Psoas muscle (tissue), 8 donors: ENCODE measurements around the gene TRAPPC5. TPM values are rescaled to one million over a fixed set of nuclear protein-coding genes. Genes with fewer than 3 reads are reported as not detected.

Source experiments
- ATAC-seq, 4 donors: fragments of 200-7000 bp; cut with Tn5 transposase; one replicate each; pipeline ENCODE4 v1.9.1; 2020; ENCODE audit warnings: moderate library complexity in 3 of 4, mild to moderate bottlenecking in 2 of 4
- DNase-seq, 2 donors: peaks; one replicate each; pipeline ENCODE4 v3.0.0-alpha.2; 2020
- H3K27ac ChIP-seq: fragments of 200-600 bp; one replicate; pipeline ENCODE4 v1.8.0; 2022
- H3K27me3 ChIP-seq, 3 donors: fragments of 200-600 bp in 1 of 3; one replicate each; pipeline versions ENCODE4 v1.6.1 to v1.8.0; 2013 to 2022; ENCODE audit warnings: low read length in 2 of 3, mild to moderate bottlenecking in 2 of 3, moderate library complexity in 1 of 3; ENCODE audit not compliant: insufficient read depth in 3 of 3
- H3K36me3 ChIP-seq, 2 donors: fragments of 200-600 bp in 1 of 2; one replicate each; pipeline versions ENCODE4 v1.6.1 to v1.8.0; 2013 to 2022; ENCODE audit warnings: low read depth in 1 of 2, mild to moderate bottlenecking in 1 of 2, moderate library complexity in 1 of 2; ENCODE audit not compliant: insufficient read depth in 1 of 2
- H3K4me1 ChIP-seq: fragments of 200-600 bp; one replicate; pipeline ENCODE4 v1.8.0; 2022
- H3K4me3 ChIP-seq: fragments of 200-600 bp; one replicate; pipeline ENCODE4 v1.8.0; 2022; ENCODE audit warnings: mild to moderate bottlenecking
- H3K9me3 ChIP-seq: fragments of 200-600 bp; one replicate; pipeline ENCODE4 v1.8.0; 2022
- WGBS, 3 donors: extraction: QIAGEN DNeasy Blood & Tissue Kit; methylation state at CpG; one replicate each; pipeline versions ENCODE4 v1.1.6 to v1.1.7; 2013; 5-methylcytosine and 5-hydroxymethylcytosine counted together
- intact Hi-C, 2 donors: fragments of 100-400 bp; cut with DNase I; formaldehyde crosslinking; loops; one replicate each; pipeline versions ENCODE4 v1.11.0 to v1.14.2; 2022
- polyA plus RNA-seq, 3 donors: library from polyadenylated mRNA; stranded (reverse); fragments of 200-250 nt; gene quantifications; one replicate each; pipeline ENCODE4 v1.2.3, GENCODE V29; 2013
- total RNA-seq, 4 donors: library from RNA; stranded (reverse); fragmentation: NEBNext Ultra II Directional in 2 of 4; extraction: Animal tissue kit (Norgen Biotek cat#: 25700) in 2 of 4; gene quantifications; one replicate each; pipeline versions ENCODE4 v1.2.1 to v1.2.4, GENCODE V29; 2021 to 2023
- TF ChIP-seq, protein P1 (sequence below): fragments of 200-600 bp; IDR thresholded peaks from one replicate; pipeline ENCODE4 v1.8.0; 2022; ENCODE audit warnings: antibody characterized with exemption
- donor health status: healthy with polysubstance abuse.
- donor health status: DM: no; HTN: no; CAD: no; lungs with moderate emphysema.
- donor health status: Bipolar disorder and iron deficiency.
- donor health status: healthy.
- donor health status: DM: yes; HTN: yes; CAD: no.
- donor health status: DM: no; HTN: no; CAD: no.
- donor health status: DM: no; HTN: no; CAD: no.
- donor health status: DM: yes; HTN: yes; CAD: no.

The TRAPPC5 gene
- total and polyA plus RNA-seq, 7 donors, result 40.6 to 164 (median 101) TPM

DNA sequence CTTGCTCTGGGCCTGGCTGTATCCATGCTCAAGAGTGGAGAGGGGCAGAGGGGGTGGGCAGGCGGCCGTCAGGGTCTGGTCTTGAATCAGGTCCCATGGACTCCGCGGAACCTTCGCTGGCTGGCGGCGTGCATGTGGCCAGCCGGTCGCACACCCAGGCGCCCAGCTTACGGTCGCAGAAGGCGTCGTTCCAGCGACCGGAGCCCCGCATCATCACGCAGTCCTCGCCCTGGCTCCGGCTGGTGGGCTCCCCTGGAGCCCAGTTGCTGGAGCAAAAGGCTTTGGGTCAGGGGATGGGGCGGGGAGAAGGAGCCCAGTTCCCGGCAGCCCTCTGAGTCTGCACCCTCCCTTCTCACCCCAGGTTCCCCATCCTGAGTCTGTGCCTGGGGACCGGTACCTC lies 8.5 kb downstream of the TRAPPC5 start:
- Histone ChIP-seq H3K9me3 (no peaks in the 10 kb centered on the region), H3K36me3 (peaks cover 0 to 3% of the 10 kb centered on the region in 2 donors), H3K4me1 (no peaks in the 10 kb centered on the region), H3K4me3 (no peak overlapping the region), H3K27me3 (peaks cover 0 to 10% (median 5%) of the 10 kb centered on the region in 3 donors), H3K27ac (no peak overlapping the region)
- intact Hi-C loops, result no loop called here
- TF ChIP-seq, protein P1, sequence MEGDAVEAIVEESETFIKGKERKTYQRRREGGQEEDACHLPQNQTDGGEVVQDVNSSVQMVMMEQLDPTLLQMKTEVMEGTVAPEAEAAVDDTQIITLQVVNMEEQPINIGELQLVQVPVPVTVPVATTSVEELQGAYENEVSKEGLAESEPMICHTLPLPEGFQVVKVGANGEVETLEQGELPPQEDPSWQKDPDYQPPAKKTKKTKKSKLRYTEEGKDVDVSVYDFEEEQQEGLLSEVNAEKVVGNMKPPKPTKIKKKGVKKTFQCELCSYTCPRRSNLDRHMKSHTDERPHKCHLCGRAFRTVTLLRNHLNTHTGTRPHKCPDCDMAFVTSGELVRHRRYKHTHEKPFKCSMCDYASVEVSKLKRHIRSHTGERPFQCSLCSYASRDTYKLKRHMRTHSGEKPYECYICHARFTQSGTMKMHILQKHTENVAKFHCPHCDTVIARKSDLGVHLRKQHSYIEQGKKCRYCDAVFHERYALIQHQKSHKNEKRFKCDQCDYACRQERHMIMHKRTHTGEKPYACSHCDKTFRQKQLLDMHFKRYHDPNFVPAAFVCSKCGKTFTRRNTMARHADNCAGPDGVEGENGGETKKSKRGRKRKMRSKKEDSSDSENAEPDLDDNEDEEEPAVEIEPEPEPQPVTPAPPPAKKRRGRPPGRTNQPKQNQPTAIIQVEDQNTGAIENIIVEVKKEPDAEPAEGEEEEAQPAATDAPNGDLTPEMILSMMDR, result no peak
- 15 to 27% (median 24%) methylated on average over 23 of the region's 23 CpGs for WGBS, 3 donors
- ATAC-seq, result no peak
- no peak for DNase-seq

DNA sequence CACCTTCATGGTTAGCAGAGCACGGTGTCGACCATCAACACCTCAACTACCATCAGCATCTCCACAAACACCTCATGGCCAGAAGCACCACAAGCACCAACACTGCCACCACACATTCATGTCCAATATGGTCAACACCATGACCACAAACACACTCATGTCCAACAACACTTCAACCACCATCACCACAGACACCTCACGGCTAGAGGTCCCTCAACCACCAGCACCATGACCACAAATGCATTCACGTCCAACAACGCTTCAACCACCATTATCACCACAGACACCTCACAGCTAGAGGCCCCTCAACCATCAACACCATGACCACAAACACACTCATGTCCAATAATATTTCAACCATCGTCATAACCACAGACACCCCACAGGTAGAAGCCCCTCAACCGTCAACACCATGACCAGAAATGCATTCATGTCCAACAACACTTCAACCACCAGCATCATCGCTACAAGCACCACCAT lies 10.2 kb downstream of the TRAPPC5 start:
- no peaks in the 10 kb centered on the region for H3K4me1 ChIP-seq
- no peaks in the 10 kb centered on the region for H3K9me3 ChIP-seq
- H3K27me3 ChIP-seq, result peaks cover 0 to 10% (median 5%) of the 10 kb centered on the region in 3 donors
- H3K4me3 ChIP-seq, result no peak overlapping the region
- WGBS, 3 donors, result 79 to 87% (median 83%) methylated on average over 8 of the region's 8 CpGs
- no peak overlapping the region for H3K27ac ChIP-seq
- TF ChIP-seq, protein P1, result no peak
- intact Hi-C loops, result no loop called here
- H3K36me3 ChIP-seq, result no peaks in the 10 kb centered on the region
- no peak for ATAC-seq
- no peak for DNase-seq

DNA sequence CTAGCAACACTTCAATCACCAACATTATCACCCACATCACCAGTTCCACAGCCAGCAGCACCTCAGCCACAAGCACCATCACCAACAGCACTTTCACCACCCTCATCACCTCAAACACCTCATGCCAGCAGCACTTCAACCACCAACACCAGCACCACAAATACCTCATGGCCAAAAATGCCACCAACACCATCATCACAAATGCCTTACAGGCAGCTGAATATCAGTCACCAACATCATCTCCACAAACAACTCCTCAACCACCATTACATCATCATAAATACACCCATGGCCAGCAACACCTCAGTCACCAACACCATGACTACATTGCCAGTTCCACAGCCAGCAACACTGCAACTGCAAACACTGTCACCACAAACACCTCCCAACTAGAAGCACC lies 10.9 kb downstream of the TRAPPC5 start:
- ATAC-seq, result no peak
- no peak overlapping the region for H3K4me3 ChIP-seq
- H3K4me1 ChIP-seq, result no peaks in the 10 kb centered on the region
- H3K27me3 ChIP-seq, result peaks cover 0 to 11% (median 6%) of the 10 kb centered on the region in 3 donors
- H3K36me3 ChIP-seq, result no peaks in the 10 kb centered on the region
- H3K9me3 ChIP-seq, result no peaks in the 10 kb centered on the region
- TF ChIP-seq, protein P1, result no peak
- intact Hi-C loops, result no loop called here
- DNase-seq, result no peak
- H3K27ac ChIP-seq, result no peak overlapping the region

DNA sequence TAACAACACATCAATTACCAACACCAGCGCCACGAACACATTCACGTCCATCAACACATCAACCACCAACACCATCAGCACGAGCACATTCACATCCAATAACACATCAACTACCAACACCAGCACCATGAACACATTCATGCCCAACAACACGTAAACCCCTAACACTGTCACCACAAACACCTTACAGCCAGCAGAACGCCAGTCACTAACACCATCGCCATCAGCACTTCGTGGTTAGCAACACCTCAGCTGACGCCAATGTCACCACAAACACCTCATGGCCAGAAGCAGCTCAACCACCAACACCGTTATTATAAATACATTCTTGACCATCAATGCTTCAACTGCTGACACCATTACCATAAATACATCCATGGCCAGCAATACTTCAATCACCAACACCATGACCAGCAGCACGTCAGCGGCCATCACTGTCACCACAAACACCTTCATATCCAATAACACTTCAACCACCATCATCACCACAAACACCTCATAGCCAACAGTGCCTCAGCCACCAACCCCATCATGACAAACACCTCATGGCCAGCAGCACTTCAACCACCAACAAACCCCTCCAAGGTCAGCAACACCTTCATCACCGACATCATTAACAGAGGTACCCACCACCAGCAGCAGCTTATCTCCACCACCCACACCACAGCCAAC lies 11.9 kb downstream of the TRAPPC5 start:
- Histone ChIP-seq H3K27ac (no peak overlapping the region), H3K9me3 (no peaks in the 10 kb centered on the region), H3K36me3 (no peaks in the 10 kb centered on the region), H3K4me3 (no peak overlapping the region), H3K4me1 (no peaks in the 10 kb centered on the region), H3K27me3 (peaks cover 0 to 17% (median 11%) of the 10 kb centered on the region in 3 donors)
- 69 to 74% (median 72%) methylated on average over 13 of the region's 13 CpGs for WGBS, 3 donors
- TF ChIP-seq, protein P1, result no peak
- ATAC-seq (no peak), DNase-seq (no peak)
- intact Hi-C loops, result no loop called here

DNA sequence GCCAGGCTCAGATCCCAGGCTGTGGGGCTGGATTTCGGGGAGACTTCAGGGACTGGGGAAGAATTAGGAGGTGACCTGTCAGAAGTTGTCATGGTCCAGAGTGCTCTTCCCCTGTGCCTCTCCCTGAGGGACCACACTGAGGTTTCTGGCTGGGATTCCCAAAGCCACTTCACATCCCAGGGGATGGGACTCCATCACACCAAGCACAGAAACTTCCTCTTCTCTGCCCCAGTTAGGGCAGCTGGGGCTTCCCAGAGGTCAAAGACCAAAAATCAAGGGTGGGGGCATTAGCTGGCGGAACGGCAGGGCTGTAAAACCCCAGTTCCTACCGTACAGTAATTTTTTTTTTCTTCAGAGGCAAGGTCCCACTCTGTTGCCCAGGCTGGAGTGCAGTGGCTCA lies 13.9 kb downstream of the TRAPPC5 start:
- H3K36me3 ChIP-seq, result no peaks in the 10 kb centered on the region
- no peak for DNase-seq
- WGBS, 3 donors, result 37 to 44% (median 42%) methylated on average over 4 of the region's 4 CpGs
- no peak for ATAC-seq
- H3K27ac ChIP-seq, result no peak overlapping the region
- intact Hi-C loops, result no loop called here
- TF ChIP-seq, protein P1, result no peak
- H3K4me3 ChIP-seq, result no peak overlapping the region
- peaks cover 0 to 17% (median 11%) of the 10 kb centered on the region in 3 donors for H3K27me3 ChIP-seq
- no peaks in the 10 kb centered on the region for H3K4me1 ChIP-seq
- H3K9me3 ChIP-seq, result no peaks in the 10 kb centered on the region
